ENCODE results near the gene CHST11. TPM values are rescaled to one million over a fixed set of nuclear protein-coding genes. Genes with fewer than 3 reads are reported as not detected.

Gene CHST11
- total RNA-seq, 1 donor from 2014 or later: 46.2 TPM

DNA sequence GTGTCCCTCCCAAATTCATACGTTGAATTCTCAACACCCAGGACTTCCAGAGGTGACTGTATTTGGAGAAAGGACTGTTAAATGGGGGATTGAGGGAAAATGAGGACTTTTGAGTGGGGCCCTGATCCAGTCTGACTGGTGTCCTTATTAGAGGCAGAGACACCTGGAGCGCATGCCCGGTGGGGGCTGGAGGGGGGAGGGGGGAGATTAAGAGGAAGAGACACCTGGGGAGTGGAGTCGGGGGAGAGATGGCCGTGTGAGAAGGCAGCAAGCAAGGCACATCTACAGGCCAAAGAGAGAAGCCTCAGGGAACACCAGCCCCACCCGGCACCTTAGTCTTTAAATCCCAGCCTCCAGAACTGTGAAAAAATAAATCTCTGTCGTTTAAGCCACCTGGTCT lies 291.6 kb downstream of the CHST11 start:
- no peak for ATAC-seq
- intact Hi-C loops (cut with DNase I): no loop called here
- H3K27ac ChIP-seq: no peak overlapping the region

DNA sequence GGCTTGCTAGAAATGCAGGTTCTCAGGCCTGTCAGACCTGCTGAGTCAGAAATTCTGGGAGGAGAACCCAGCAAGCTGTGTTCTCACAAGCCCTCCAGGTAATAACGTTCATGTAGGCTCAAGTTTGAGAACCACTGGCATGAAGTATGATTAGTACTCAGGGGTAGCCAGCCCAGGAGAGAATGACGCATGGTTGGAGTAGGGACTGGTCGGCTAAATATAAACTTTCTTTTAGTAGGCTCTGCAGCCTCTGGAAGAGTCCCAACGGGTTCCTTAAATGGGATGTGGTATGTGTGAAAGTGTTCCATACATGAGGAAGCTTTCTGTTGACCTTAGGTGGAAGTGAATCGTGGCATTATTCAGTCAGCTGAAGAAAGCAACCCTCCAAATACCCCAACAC lies 292.0 kb downstream of the CHST11 start:
- H3K4me1 ChIP-seq: peaks cover 41% of the 10 kb centered on the region
- no peak overlapping the region for H3K4me3 ChIP-seq
- TF ChIP-seq, protein P1, sequence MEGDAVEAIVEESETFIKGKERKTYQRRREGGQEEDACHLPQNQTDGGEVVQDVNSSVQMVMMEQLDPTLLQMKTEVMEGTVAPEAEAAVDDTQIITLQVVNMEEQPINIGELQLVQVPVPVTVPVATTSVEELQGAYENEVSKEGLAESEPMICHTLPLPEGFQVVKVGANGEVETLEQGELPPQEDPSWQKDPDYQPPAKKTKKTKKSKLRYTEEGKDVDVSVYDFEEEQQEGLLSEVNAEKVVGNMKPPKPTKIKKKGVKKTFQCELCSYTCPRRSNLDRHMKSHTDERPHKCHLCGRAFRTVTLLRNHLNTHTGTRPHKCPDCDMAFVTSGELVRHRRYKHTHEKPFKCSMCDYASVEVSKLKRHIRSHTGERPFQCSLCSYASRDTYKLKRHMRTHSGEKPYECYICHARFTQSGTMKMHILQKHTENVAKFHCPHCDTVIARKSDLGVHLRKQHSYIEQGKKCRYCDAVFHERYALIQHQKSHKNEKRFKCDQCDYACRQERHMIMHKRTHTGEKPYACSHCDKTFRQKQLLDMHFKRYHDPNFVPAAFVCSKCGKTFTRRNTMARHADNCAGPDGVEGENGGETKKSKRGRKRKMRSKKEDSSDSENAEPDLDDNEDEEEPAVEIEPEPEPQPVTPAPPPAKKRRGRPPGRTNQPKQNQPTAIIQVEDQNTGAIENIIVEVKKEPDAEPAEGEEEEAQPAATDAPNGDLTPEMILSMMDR (IDR thresholded peaks at IDR 0.05): no peak
- ATAC-seq (peak; percentile 55 to 62), DNase-seq (no peak)
- no peak overlapping the region for H3K27ac ChIP-seq
- intact Hi-C loops (cut with DNase I): no loop called here
- no peaks in the 10 kb centered on the region for H3K27me3 ChIP-seq (ENCODE audit: low read depth)
- no peaks in the 10 kb centered on the region for H3K36me3 ChIP-seq
- H3K9me3 ChIP-seq: no peaks in the 10 kb centered on the region

More for the DNA sequence above, 291.6 kb downstream of the CHST11 start:
- Histone ChIP-seq H3K4me1 (peaks cover 41% of the 10 kb centered on the region), H3K4me3 (no peak overlapping the region), H3K27me3 (ENCODE audit: low read depth) (no peaks in the 10 kb centered on the region), H3K9me3 (no peaks in the 10 kb centered on the region), H3K36me3 (no peaks in the 10 kb centered on the region)
- DNase-seq: no peak
- TF ChIP-seq, protein P1 (IDR thresholded peaks at IDR 0.05): no peak

DNA sequence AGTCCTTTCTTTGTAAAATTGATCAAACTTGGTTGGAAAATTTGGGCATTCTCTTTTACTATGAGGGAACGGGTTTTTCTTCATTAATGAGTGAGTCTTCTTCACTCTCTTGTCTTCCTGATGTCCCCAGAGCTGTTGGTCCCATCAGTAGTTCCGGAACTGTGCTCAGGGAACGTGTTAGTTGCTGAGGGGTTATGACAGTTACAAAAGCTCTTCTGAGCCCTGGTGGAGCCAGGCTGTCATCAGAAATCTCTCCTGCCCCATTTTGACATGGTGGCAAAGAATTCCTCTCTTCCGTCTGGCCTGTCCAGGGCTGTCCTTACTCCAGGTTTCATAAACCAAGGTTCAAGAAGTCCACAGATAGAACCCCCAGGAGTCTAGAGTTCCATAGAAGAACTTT lies 292.8 kb downstream of the CHST11 start:
- no peaks in the 10 kb centered on the region for H3K36me3 ChIP-seq
- TF ChIP-seq, protein P1 (IDR thresholded peaks at IDR 0.05): no peak
- DNase-seq (no peak), ATAC-seq (no peak)
- H3K9me3 ChIP-seq: no peaks in the 10 kb centered on the region
- peaks cover 41% of the 10 kb centered on the region for H3K4me1 ChIP-seq
- H3K27ac ChIP-seq: no peak overlapping the region
- intact Hi-C loops (cut with DNase I): no loop called here
- H3K27me3 ChIP-seq (ENCODE audit: low read depth): no peaks in the 10 kb centered on the region
- no peak overlapping the region for H3K4me3 ChIP-seq

DNA sequence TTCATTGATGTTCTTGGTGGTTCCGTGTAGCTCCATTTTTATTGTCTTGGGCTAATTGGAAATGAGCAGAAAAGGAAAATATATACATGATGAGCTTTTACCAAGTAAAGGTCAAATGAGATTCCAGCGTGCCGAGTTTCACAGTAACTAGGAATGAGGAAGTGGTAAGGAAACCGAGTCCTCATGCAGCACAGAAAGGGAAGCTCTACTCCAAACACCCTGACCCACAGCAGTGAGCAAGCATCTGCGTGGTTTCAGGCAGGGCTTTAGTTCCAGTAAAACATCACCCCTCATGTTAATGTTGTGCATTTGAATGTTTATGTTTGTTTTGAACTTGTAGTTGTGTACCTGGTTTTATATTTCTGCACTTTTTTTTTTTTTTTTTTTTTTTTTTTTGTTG lies 293.3 kb downstream of the CHST11 start:
- Histone ChIP-seq H3K9me3 (no peaks in the 10 kb centered on the region), H3K36me3 (no peaks in the 10 kb centered on the region), H3K27me3 (ENCODE audit: low read depth) (no peaks in the 10 kb centered on the region), H3K27ac (no peak overlapping the region), H3K4me3 (no peak overlapping the region), H3K4me1 (peaks cover 41% of the 10 kb centered on the region)
- ATAC-seq (peak; percentile 84 to 90), DNase-seq (peak; percentile 63)
- TF ChIP-seq, protein P1 (IDR thresholded peaks at IDR 0.05): no peak
- intact Hi-C loops (cut with DNase I): no loop called here

DNA sequence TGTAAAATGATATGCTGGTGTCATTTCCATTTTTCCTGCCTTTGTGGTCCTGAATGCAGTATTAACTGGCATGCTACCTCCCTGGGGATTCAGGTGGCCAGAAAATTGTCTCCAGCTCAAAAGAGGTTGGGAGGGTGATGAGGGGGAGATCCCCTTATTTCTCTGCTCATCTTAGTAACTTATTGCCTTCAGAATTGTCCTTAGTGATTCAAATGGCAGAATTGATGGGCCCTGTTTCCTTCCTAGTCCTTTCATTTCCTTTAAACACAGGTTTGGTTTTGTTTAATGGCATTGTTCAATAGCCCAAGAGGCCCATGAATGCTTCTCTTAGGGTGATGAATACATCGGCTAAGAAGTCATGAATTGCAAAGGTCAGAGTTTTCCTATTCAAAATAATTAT lies 294.4 kb downstream of the CHST11 start:
- no peak overlapping the region for H3K27ac ChIP-seq
- no peak for ATAC-seq

More for the DNA sequence above, 294.4 kb downstream of the CHST11 start:
- TF ChIP-seq, protein P1 (IDR thresholded peaks at IDR 0.05): no peak
- Histone ChIP-seq H3K27me3 (ENCODE audit: low read depth) (no peaks in the 10 kb centered on the region), H3K9me3 (no peaks in the 10 kb centered on the region), H3K4me1 (peaks cover 41% of the 10 kb centered on the region), H3K4me3 (no peak overlapping the region), H3K36me3 (no peaks in the 10 kb centered on the region)
- intact Hi-C loops (cut with DNase I): no loop called here
- no peak for DNase-seq

Data from lower lobe of right lung (tissue), 2 donors.